GM23338 (cell line): Measurements from ENCODE around the gene GRHPR. TPM values are rescaled to one million over a fixed set of nuclear protein-coding genes. Genes with fewer than 3 reads are reported as not detected.

Source experiments
- ATAC-seq: fragments of 200-7000 bp; cut with Tn5 transposase; 3 replicates; pipeline ENCODE4 v1.9.1; 2020
- DNase-seq: peaks from one replicate; pipeline ENCODE4 v3.0.0-alpha.2; 2015; ENCODE audit warnings: low spot score
- H2AFZ ChIP-seq: fragments of 200-600 bp; sonication (generic); 2 replicates; pipeline ENCODE4 v1.8.0; 2016; ENCODE audit warnings: antibody characterized with exemption, mild to moderate bottlenecking, moderate library complexity
- H3F3A ChIP-seq: fragments of 200-600 bp; sonication (generic); replicated peaks from 2 replicates; pipeline ENCODE4 v1.8.0; 2017; ENCODE audit warnings: antibody characterized with exemption, mixed run types, low read depth
- H3K27ac ChIP-seq: fragments of 200-600 bp; sonication (generic); 2 replicates; pipeline ENCODE4 v1.6.1; 2016; ENCODE audit warnings: low read depth
- H3K27me3 ChIP-seq: fragments of 200-600 bp; sonication (generic); 2 replicates; pipeline ENCODE4 v1.8.0; 2016; ENCODE audit warnings: mild to moderate bottlenecking, mixed run types, moderate library complexity; ENCODE audit not compliant: insufficient read depth
- H3K36me3 ChIP-seq: fragments of 200-600 bp; sonication (generic); 2 replicates; pipeline ENCODE4 v1.8.0; 2016; ENCODE audit warnings: mild to moderate bottlenecking; ENCODE audit not compliant: insufficient read depth
- H3K4me1 ChIP-seq: fragments of 200-600 bp; sonication (generic); 2 replicates; pipeline ENCODE4 v1.8.0; 2016; ENCODE audit warnings: mild to moderate bottlenecking, moderate library complexity; ENCODE audit not compliant: insufficient read depth
- H3K4me2 ChIP-seq: fragments of 200-600 bp; sonication (generic); 2 replicates; pipeline ENCODE4 v1.7.1; 2017; ENCODE audit warnings: mixed run types
- H3K4me3 ChIP-seq: fragments of 200-600 bp; sonication (generic); 2 replicates; pipeline ENCODE4 v1.6.1; 2016; ENCODE audit warnings: mixed run types
- H3K79me2 ChIP-seq: fragments of 200-600 bp; sonication (generic); replicated peaks from 2 replicates; pipeline ENCODE4 v1.8.0; 2017; ENCODE audit warnings: mild to moderate bottlenecking; ENCODE audit not compliant: insufficient read depth
- H3K9me2 ChIP-seq: fragments of 200-600 bp; sonication (generic); 2 replicates; pipeline ENCODE4 v1.8.0; 2017; ENCODE audit not compliant: insufficient read depth
- H4K20me1 ChIP-seq: fragments of 200-600 bp; sonication (generic); replicated peaks from 2 replicates; pipeline ENCODE4 v1.8.0; 2017; ENCODE audit warnings: mild to moderate bottlenecking; ENCODE audit not compliant: insufficient read depth
- H3K27ac Mint-ChIP-seq: 2 replicates; pipeline ENCODE4 v1.8.0; 2020; ENCODE audit warnings: inconsistent platforms, mild to moderate bottlenecking, moderate library complexity, mixed read lengths
- H3K27me3 Mint-ChIP-seq: 3 replicates; pipeline ENCODE4 v1.8.0; 2022; ENCODE audit warnings: low read depth, mild to moderate bottlenecking, moderate library complexity, mixed read lengths, inconsistent platforms; ENCODE audit not compliant: insufficient read depth, poor library complexity
- H3K36me3 Mint-ChIP-seq: 3 replicates; pipeline ENCODE4 v1.8.0; 2021; ENCODE audit warnings: low read depth, mild to moderate bottlenecking, inconsistent platforms, moderate library complexity, mixed read lengths
- H3K4me1 Mint-ChIP-seq: 3 replicates; pipeline ENCODE4 v1.8.0; 2020; ENCODE audit warnings: mild to moderate bottlenecking, inconsistent platforms, mixed read lengths
- H3K4me3 Mint-ChIP-seq: 3 replicates; pipeline ENCODE4 v1.8.0; 2021; ENCODE audit warnings: moderate library complexity, mild to moderate bottlenecking, inconsistent platforms, mixed read lengths
- H3K9me3 Mint-ChIP-seq: 3 replicates; pipeline ENCODE4 v1.8.0; 2020; ENCODE audit warnings: moderate library complexity, mild to moderate bottlenecking, inconsistent platforms, mixed read lengths
- CREB1 ChIP-seq: fragments of 250-450 bp; sonication (Bioruptor Pico); IDR thresholded peaks from 2 replicates; pipeline ENCODE4 v1.5.0; 2020; ENCODE audit warnings: low read depth, mild to moderate bottlenecking, moderate library complexity
- EZH2 ChIP-seq: fragments of 200-600 bp; sonication (generic); IDR thresholded peaks from one replicate; pipeline ENCODE4 v1.8.0; 2017; ENCODE audit warnings: antibody characterized with exemption, mild to moderate bottlenecking, low read depth; ENCODE audit not compliant: unreplicated experiment
- EZH2phosphoT487 ChIP-seq: fragments of 200-600 bp; sonication (generic); IDR thresholded peaks from one replicate; pipeline ENCODE4 v1.8.1; 2018; ENCODE audit warnings: antibody characterized with exemption; ENCODE audit not compliant: unreplicated experiment
- JUNB ChIP-seq: IDR thresholded peaks from one replicate; pipeline ENCODE4 v1.6.1; 2016; ENCODE audit warnings: antibody characterized with exemption; ENCODE audit not compliant: unreplicated experiment
- NANOG ChIP-seq: IDR thresholded peaks from 2 replicates; pipeline ENCODE4 v1.6.1; 2016; ENCODE audit warnings: antibody characterized with exemption, borderline replicate concordance
- POLR2AphosphoS5 ChIP-seq: IDR thresholded peaks from 2 replicates; pipeline ENCODE4 v1.6.1; 2016; ENCODE audit warnings: antibody characterized with exemption, low read depth
- REST ChIP-seq: IDR thresholded peaks from one replicate; pipeline ENCODE4 v1.6.1; 2018; ENCODE audit warnings: antibody characterized with exemption; ENCODE audit not compliant: unreplicated experiment
- STAT1 ChIP-seq: IDR thresholded peaks from one replicate; pipeline ENCODE4 v1.6.1; 2016; ENCODE audit warnings: antibody characterized with exemption; ENCODE audit not compliant: unreplicated experiment
- ZNF462 ChIP-seq: fragments of 250-450 bp; sonication (Bioruptor Pico); IDR thresholded peaks from 2 replicates; pipeline ENCODE4 v1.5.0; 2020; ENCODE audit warnings: mild to moderate bottlenecking, moderate library complexity
- polyA plus RNA-seq: library from polyadenylated mRNA; unstranded; fragments of >200 nt; fragmentation: Nextera tagmentation; extraction: Ambion mirVana; gene quantifications from 2 replicates; pipeline ENCODE4 v1.2.1, GENCODE V29; 2016
- total RNA-seq: library from RNA; depleted of rRNA; stranded (reverse); fragments of >200 nt; shearing (Covaris generic); gene quantifications from 2 replicates; pipeline ENCODE4 v1.2.3, GENCODE V29; 2014
- TF ChIP-seq, protein P1 (sequence below): IDR thresholded peaks from 2 replicates; pipeline ENCODE4 v1.6.1; 2016; ENCODE audit warnings: antibody characterized with exemption

Gene GRHPR
- total and polyA plus RNA-seq, 2 experiments from 2014 or later: 69.0 to 128 TPM

DNA sequence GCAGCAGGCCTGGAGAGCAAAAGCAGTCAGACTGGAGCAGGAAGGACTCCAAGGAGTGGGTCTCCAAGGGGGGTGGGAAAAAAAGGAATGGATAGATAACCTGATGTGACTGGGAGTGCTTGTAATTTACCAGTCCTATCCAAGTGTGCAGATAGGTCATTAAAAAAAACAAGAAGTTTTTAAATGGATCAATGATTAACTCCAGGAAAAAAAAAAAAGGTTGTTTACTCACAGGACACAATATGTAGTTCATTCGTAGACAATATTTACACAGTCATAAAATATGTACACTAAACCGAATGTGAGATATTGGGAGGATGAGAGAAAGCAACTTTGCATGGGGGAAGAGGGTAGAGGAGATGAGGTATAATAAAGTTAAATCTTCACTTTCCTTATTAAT lies 22.4 kb downstream of the GRHPR start:
- Mint-ChIP-seq H3K27ac (no peak overlapping the region), H3K36me3 (peaks cover 26% of the 10 kb centered on the region), H3K27me3 (no peaks in the 10 kb centered on the region), H3K4me1 (peaks cover 12% of the 10 kb centered on the region), H3K9me3 (no peaks in the 10 kb centered on the region), H3K4me3 (no peak overlapping the region)
- H3F3A ChIP-seq: no peaks in the 10 kb centered on the region
- H3K79me2 ChIP-seq: peaks cover 76% of the 10 kb centered on the region
- no peak overlapping the region for H3K4me2 ChIP-seq
- H3K27ac ChIP-seq: no peak overlapping the region
- H4K20me1 ChIP-seq: peaks cover 40% of the 10 kb centered on the region
- H3K36me3 ChIP-seq: peaks cover 12% of the 10 kb centered on the region
- H3K4me1 ChIP-seq: peaks cover 4% of the 10 kb centered on the region; the same call in 1 of the 2 replicates
- ATAC-seq (no peak), DNase-seq (no peak)
- TF ChIP-seq ZNF462 (CRISPR knock-in tag) (no peak), EZH2 (no peak), REST (no peak), NANOG (no peak), EZH2phosphoT487 (no peak), POLR2AphosphoS5 (no peak), CREB1 (CRISPR knock-in tag) (no peak), STAT1 (no peak), JUNB (no peak)
- TF ChIP-seq, protein P1, sequence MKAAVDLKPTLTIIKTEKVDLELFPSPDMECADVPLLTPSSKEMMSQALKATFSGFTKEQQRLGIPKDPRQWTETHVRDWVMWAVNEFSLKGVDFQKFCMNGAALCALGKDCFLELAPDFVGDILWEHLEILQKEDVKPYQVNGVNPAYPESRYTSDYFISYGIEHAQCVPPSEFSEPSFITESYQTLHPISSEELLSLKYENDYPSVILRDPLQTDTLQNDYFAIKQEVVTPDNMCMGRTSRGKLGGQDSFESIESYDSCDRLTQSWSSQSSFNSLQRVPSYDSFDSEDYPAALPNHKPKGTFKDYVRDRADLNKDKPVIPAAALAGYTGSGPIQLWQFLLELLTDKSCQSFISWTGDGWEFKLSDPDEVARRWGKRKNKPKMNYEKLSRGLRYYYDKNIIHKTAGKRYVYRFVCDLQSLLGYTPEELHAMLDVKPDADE: no peak
- H3K27me3 ChIP-seq: no peaks in the 10 kb centered on the region
- no peaks in the 10 kb centered on the region for H3K9me2 ChIP-seq
- no peak overlapping the region for H2AFZ ChIP-seq
- H3K4me3 ChIP-seq: no peak overlapping the region
